Ishikawa (cell line): Measurements from ENCODE around the gene SLC39A13.

Experiments
- CEBPB ChIP-seq: IDR thresholded peaks from 2 replicates; pipeline ENCODE4 v1.6.1; 2012
- CREB1 ChIP-seq: IDR thresholded peaks from 2 replicates; pipeline ENCODE4 v1.6.1; 2012; ENCODE audit warnings: low read depth
- EP300 ChIP-seq: IDR thresholded peaks from 2 replicates; pipeline ENCODE4 v1.6.1; 2012; ENCODE audit warnings: borderline replicate concordance
- FOXM1 ChIP-seq: IDR thresholded peaks from 2 replicates; pipeline ENCODE4 v1.6.1; 2012; ENCODE audit warnings: low read depth, borderline replicate concordance
- RAD21 ChIP-seq: IDR thresholded peaks from 2 replicates; pipeline ENCODE4 v1.6.1; 2012; ENCODE audit warnings: low read depth
- TAF1 ChIP-seq: IDR thresholded peaks from 2 replicates; pipeline ENCODE4 v1.6.1; 2012; ENCODE audit warnings: low read depth, mild to moderate bottlenecking
- TCF12 ChIP-seq: IDR thresholded peaks from 2 replicates; pipeline ENCODE4 v1.6.1; 2012; ENCODE audit warnings: low read depth
- TF ChIP-seq, protein P1 (sequence below): IDR thresholded peaks from 2 replicates; pipeline ENCODE4 v1.6.1; 2012
- TF ChIP-seq, protein P2 (sequence below): IDR thresholded peaks from 2 replicates; pipeline ENCODE4 v1.6.1; 2012; ENCODE audit warnings: low read depth, mild to moderate bottlenecking

DNA sequence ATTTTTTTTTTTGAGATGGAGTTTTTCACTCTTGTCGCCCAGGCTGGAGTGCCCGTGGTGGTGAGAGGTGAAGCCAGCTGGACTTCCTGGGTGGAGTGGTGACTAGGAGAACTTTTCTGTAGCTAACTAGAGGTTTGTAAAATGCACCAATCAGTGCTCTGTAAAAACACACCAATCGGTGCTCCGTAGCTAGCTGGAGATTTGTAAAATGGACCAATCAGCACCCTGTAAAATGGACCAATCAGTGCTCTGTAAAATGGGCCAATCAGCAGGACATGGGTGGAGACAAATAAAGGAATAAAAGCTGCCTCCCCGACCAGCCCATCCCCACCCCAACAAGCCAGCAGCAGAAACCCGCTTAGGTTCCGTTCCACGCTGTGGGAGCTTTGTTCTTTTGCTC lies 45.0 kb downstream of the SLC39A13 start:
- no peak for TF ChIP-seq EP300
- TF ChIP-seq RAD21 = no peak
- TF ChIP-seq, protein P1, sequence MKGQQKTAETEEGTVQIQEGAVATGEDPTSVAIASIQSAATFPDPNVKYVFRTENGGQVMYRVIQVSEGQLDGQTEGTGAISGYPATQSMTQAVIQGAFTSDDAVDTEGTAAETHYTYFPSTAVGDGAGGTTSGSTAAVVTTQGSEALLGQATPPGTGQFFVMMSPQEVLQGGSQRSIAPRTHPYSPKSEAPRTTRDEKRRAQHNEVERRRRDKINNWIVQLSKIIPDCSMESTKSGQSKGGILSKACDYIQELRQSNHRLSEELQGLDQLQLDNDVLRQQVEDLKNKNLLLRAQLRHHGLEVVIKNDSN = no peak
- TF ChIP-seq TAF1 = no peak
- TF ChIP-seq, protein P2, sequence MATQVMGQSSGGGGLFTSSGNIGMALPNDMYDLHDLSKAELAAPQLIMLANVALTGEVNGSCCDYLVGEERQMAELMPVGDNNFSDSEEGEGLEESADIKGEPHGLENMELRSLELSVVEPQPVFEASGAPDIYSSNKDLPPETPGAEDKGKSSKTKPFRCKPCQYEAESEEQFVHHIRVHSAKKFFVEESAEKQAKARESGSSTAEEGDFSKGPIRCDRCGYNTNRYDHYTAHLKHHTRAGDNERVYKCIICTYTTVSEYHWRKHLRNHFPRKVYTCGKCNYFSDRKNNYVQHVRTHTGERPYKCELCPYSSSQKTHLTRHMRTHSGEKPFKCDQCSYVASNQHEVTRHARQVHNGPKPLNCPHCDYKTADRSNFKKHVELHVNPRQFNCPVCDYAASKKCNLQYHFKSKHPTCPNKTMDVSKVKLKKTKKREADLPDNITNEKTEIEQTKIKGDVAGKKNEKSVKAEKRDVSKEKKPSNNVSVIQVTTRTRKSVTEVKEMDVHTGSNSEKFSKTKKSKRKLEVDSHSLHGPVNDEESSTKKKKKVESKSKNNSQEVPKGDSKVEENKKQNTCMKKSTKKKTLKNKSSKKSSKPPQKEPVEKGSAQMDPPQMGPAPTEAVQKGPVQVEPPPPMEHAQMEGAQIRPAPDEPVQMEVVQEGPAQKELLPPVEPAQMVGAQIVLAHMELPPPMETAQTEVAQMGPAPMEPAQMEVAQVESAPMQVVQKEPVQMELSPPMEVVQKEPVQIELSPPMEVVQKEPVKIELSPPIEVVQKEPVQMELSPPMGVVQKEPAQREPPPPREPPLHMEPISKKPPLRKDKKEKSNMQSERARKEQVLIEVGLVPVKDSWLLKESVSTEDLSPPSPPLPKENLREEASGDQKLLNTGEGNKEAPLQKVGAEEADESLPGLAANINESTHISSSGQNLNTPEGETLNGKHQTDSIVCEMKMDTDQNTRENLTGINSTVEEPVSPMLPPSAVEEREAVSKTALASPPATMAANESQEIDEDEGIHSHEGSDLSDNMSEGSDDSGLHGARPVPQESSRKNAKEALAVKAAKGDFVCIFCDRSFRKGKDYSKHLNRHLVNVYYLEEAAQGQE = no peak
- TF ChIP-seq CREB1 = no peak
- TF ChIP-seq FOXM1 = no peak
- no peak for TF ChIP-seq CEBPB
- TF ChIP-seq TCF12 = no peak
